GM23338 (cell line): Measurements from ENCODE around the gene SMYD3. TPM values are rescaled to one million over a fixed set of nuclear protein-coding genes. Genes with fewer than 3 reads are reported as not detected.

Experiments used
- ATAC-seq: fragments of 200-7000 bp; cut with Tn5 transposase; 3 replicates; pipeline ENCODE4 v1.9.1; 2020
- DNase-seq: peaks from one replicate; pipeline ENCODE4 v3.0.0-alpha.2; 2015; ENCODE audit warnings: low spot score
- H2AFZ ChIP-seq: fragments of 200-600 bp; sonication (generic); 2 replicates; pipeline ENCODE4 v1.8.0; 2016; ENCODE audit warnings: antibody characterized with exemption, mild to moderate bottlenecking, moderate library complexity
- H3F3A ChIP-seq: fragments of 200-600 bp; sonication (generic); replicated peaks from 2 replicates; pipeline ENCODE4 v1.8.0; 2017; ENCODE audit warnings: antibody characterized with exemption, mixed run types, low read depth
- H3K27ac ChIP-seq: fragments of 200-600 bp; sonication (generic); 2 replicates; pipeline ENCODE4 v1.6.1; 2016; ENCODE audit warnings: low read depth
- H3K27me3 ChIP-seq: fragments of 200-600 bp; sonication (generic); 2 replicates; pipeline ENCODE4 v1.8.0; 2016; ENCODE audit warnings: mild to moderate bottlenecking, mixed run types, moderate library complexity; ENCODE audit not compliant: insufficient read depth
- H3K36me3 ChIP-seq: fragments of 200-600 bp; sonication (generic); 2 replicates; pipeline ENCODE4 v1.8.0; 2016; ENCODE audit warnings: mild to moderate bottlenecking; ENCODE audit not compliant: insufficient read depth
- H3K4me1 ChIP-seq: fragments of 200-600 bp; sonication (generic); 2 replicates; pipeline ENCODE4 v1.8.0; 2016; ENCODE audit warnings: mild to moderate bottlenecking, moderate library complexity; ENCODE audit not compliant: insufficient read depth
- H3K4me2 ChIP-seq: fragments of 200-600 bp; sonication (generic); 2 replicates; pipeline ENCODE4 v1.7.1; 2017; ENCODE audit warnings: mixed run types
- H3K4me3 ChIP-seq: fragments of 200-600 bp; sonication (generic); 2 replicates; pipeline ENCODE4 v1.6.1; 2016; ENCODE audit warnings: mixed run types
- H3K79me2 ChIP-seq: fragments of 200-600 bp; sonication (generic); replicated peaks from 2 replicates; pipeline ENCODE4 v1.8.0; 2017; ENCODE audit warnings: mild to moderate bottlenecking; ENCODE audit not compliant: insufficient read depth
- H3K9me2 ChIP-seq: fragments of 200-600 bp; sonication (generic); 2 replicates; pipeline ENCODE4 v1.8.0; 2017; ENCODE audit not compliant: insufficient read depth
- H4K20me1 ChIP-seq: fragments of 200-600 bp; sonication (generic); replicated peaks from 2 replicates; pipeline ENCODE4 v1.8.0; 2017; ENCODE audit warnings: mild to moderate bottlenecking; ENCODE audit not compliant: insufficient read depth
- H3K27ac Mint-ChIP-seq: 2 replicates; pipeline ENCODE4 v1.8.0; 2020; ENCODE audit warnings: inconsistent platforms, mild to moderate bottlenecking, moderate library complexity, mixed read lengths
- H3K27me3 Mint-ChIP-seq: 3 replicates; pipeline ENCODE4 v1.8.0; 2022; ENCODE audit warnings: low read depth, mild to moderate bottlenecking, moderate library complexity, mixed read lengths, inconsistent platforms; ENCODE audit not compliant: insufficient read depth, poor library complexity
- H3K36me3 Mint-ChIP-seq: 3 replicates; pipeline ENCODE4 v1.8.0; 2021; ENCODE audit warnings: low read depth, mild to moderate bottlenecking, inconsistent platforms, moderate library complexity, mixed read lengths
- H3K4me1 Mint-ChIP-seq: 3 replicates; pipeline ENCODE4 v1.8.0; 2020; ENCODE audit warnings: mild to moderate bottlenecking, inconsistent platforms, mixed read lengths
- H3K4me3 Mint-ChIP-seq: 3 replicates; pipeline ENCODE4 v1.8.0; 2021; ENCODE audit warnings: moderate library complexity, mild to moderate bottlenecking, inconsistent platforms, mixed read lengths
- H3K9me3 Mint-ChIP-seq: 3 replicates; pipeline ENCODE4 v1.8.0; 2020; ENCODE audit warnings: moderate library complexity, mild to moderate bottlenecking, inconsistent platforms, mixed read lengths
- CREB1 ChIP-seq: fragments of 250-450 bp; sonication (Bioruptor Pico); IDR thresholded peaks from 2 replicates; pipeline ENCODE4 v1.5.0; 2020; ENCODE audit warnings: low read depth, mild to moderate bottlenecking, moderate library complexity
- CTCF ChIP-seq, 2 experiments: fragments of 200-600 bp in 1 of 2; sonication (generic) in 1 of 2; conservative IDR thresholded peaks; 2 replicates each; pipeline versions ENCODE4 v1.5.1 to v1.6.1; 2016 to 2017; ENCODE audit warnings: antibody characterized with exemption in 2 of 2, low read depth in 2 of 2, mild to moderate bottlenecking in 2 of 2, moderate library complexity in 1 of 2
- EZH2phosphoT487 ChIP-seq: fragments of 200-600 bp; sonication (generic); IDR thresholded peaks from one replicate; pipeline ENCODE4 v1.8.1; 2018; ENCODE audit warnings: antibody characterized with exemption; ENCODE audit not compliant: unreplicated experiment
- JUNB ChIP-seq: IDR thresholded peaks from one replicate; pipeline ENCODE4 v1.6.1; 2016; ENCODE audit warnings: antibody characterized with exemption; ENCODE audit not compliant: unreplicated experiment
- NANOG ChIP-seq: IDR thresholded peaks from 2 replicates; pipeline ENCODE4 v1.6.1; 2016; ENCODE audit warnings: antibody characterized with exemption, borderline replicate concordance
- POLR2AphosphoS5 ChIP-seq: IDR thresholded peaks from 2 replicates; pipeline ENCODE4 v1.6.1; 2016; ENCODE audit warnings: antibody characterized with exemption, low read depth
- REST ChIP-seq: IDR thresholded peaks from one replicate; pipeline ENCODE4 v1.6.1; 2018; ENCODE audit warnings: antibody characterized with exemption; ENCODE audit not compliant: unreplicated experiment
- STAT1 ChIP-seq: IDR thresholded peaks from one replicate; pipeline ENCODE4 v1.6.1; 2016; ENCODE audit warnings: antibody characterized with exemption; ENCODE audit not compliant: unreplicated experiment
- ZNF114 ChIP-seq: fragments of 250-450 bp; sonication (Bioruptor Pico); IDR thresholded peaks from 2 replicates; pipeline ENCODE4 v1.5.0; 2020; ENCODE audit warnings: mild to moderate bottlenecking, moderate library complexity
- ZNF331 ChIP-seq: fragments of 250-450 bp; sonication (Bioruptor Pico); IDR thresholded peaks from 2 replicates; pipeline ENCODE4 v1.5.0; 2020; ENCODE audit warnings: low read depth, mild to moderate bottlenecking, moderate library complexity
- ZNF462 ChIP-seq: fragments of 250-450 bp; sonication (Bioruptor Pico); IDR thresholded peaks from 2 replicates; pipeline ENCODE4 v1.5.0; 2020; ENCODE audit warnings: mild to moderate bottlenecking, moderate library complexity
- polyA plus RNA-seq: library from polyadenylated mRNA; unstranded; fragments of >200 nt; fragmentation: Nextera tagmentation; extraction: Ambion mirVana; gene quantifications from 2 replicates; pipeline ENCODE4 v1.2.1, GENCODE V29; 2016
- total RNA-seq: library from RNA; depleted of rRNA; stranded (reverse); fragments of >200 nt; shearing (Covaris generic); gene quantifications from 2 replicates; pipeline ENCODE4 v1.2.3, GENCODE V29; 2014

Gene SMYD3
- total and polyA plus RNA-seq, 2 experiments from 2014 or later, result 31.8 to 34.4 TPM

GRCh38 chr1:245749053-245749452, 758.0 kb downstream of the SMYD3 start:
- no peak overlapping the region for H3K27ac Mint-ChIP-seq
- no peaks in the 10 kb centered on the region for H3K36me3 ChIP-seq
- no peak for DNase-seq
- peaks cover 11% of the 10 kb centered on the region for H3K36me3 Mint-ChIP-seq
- H3K4me3 ChIP-seq, result no peak overlapping the region
- H3K4me3 Mint-ChIP-seq, result no peak overlapping the region
- no peaks in the 10 kb centered on the region for H3K79me2 ChIP-seq
- H3K27me3 ChIP-seq, result no peaks in the 10 kb centered on the region
- no peaks in the 10 kb centered on the region for H3F3A ChIP-seq
- 0 out of 2 replicates have a peak, but pooled peaks cover 3% of the 10 kb centered on the region for H3K4me1 ChIP-seq
- no peak overlapping the region for H3K27ac ChIP-seq
- no peak overlapping the region for H2AFZ ChIP-seq
- H3K27me3 Mint-ChIP-seq, result no peaks in the 10 kb centered on the region
- peaks cover 12% of the 10 kb centered on the region; the same call in 2 of the 3 replicates for H3K9me3 Mint-ChIP-seq
- TF ChIP-seq STAT1, result no peak
- TF ChIP-seq ZNF462 (CRISPR knock-in tag), result no peak
- TF ChIP-seq EZH2phosphoT487, result no peak
- no peak for TF ChIP-seq ZNF331 (CRISPR knock-in tag)
- TF ChIP-seq REST, result no peak
- TF ChIP-seq JUNB, result no peak
- no peak for TF ChIP-seq ZNF114 (CRISPR knock-in tag)
- no peak for TF ChIP-seq POLR2AphosphoS5
- no peak for TF ChIP-seq CREB1 (CRISPR knock-in tag)
- no peak for TF ChIP-seq CTCF (conservative IDR thresholded peaks at IDR 0.05; ENCODE audit: low read depth in 2 of 2)
- TF ChIP-seq NANOG, result no peak
- H3K4me2 ChIP-seq, result no peak overlapping the region
- H3K9me2 ChIP-seq, result 0 out of 2 replicates have a peak, but pooled peaks cover 7% of the 10 kb centered on the region
- peaks cover 18% of the 10 kb centered on the region for H3K4me1 Mint-ChIP-seq
- no peak for ATAC-seq
- H4K20me1 ChIP-seq, result no peaks in the 10 kb centered on the region
